HS-5 (cell line): ENCODE data around the gene SGPP2.

Source experiments
- DNase-seq: peaks from one replicate; pipeline ENCODE4 v3.0.0-alpha.2; 2012; ENCODE audit warnings: low read depth

Gene SGPP2

DNA sequence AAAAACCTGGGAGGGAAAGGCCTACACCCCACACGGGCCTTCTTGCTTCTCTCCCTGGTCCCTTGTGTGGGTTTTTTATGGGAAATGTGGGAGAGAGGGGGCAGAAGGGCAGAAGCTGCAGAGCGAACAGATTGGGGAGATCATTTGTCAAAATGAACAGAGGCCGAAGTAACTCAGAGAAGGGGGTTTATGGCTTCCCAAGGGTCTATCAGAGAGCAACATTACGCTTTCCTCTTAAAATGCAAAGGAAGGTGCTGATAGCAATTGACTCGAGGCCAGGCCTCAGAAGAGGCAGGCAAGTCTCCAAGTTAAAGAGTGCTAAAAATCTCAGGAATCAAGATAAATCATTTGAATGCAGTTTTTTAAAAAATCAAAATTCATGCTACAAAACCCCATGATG lies 101.5 kb downstream of the SGPP2 start:
- no peak for DNase-seq

DNA sequence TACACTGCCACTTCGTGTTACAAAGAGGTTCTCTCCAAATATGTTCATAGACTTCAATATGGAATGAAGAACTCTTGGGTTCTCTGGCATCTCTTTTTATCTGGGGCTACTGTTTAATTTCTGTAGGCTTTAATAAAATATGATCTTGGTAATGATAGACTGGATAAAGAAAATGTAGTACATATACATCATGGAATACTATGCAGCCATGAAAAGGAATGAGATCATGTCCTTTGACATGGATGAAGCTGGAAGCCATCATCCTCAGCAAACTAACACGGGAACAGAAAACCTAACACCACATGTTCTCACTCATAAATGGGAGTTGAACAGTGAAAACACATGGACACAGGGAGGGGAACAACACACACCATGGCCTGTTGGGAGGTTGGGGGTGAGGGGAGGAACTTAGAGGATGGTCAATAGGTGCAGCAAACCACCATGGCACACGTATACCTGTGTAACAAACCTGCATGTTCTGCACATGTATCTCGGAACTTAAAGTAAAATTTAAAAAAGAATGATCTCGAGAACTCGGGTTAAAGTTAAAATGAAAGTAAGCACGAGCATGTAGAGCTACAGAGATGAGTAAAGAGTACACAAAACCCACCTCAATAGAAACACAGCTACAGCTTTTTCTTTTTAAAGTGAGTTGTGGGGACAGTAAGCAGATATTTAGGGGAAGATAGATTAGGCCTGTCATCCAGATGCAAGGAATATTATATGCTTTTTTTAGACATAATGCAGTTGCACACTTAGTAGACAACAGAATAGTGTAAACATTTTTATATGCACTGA lies 102.3 kb downstream of the SGPP2 start:
- no peak for DNase-seq

DNA sequence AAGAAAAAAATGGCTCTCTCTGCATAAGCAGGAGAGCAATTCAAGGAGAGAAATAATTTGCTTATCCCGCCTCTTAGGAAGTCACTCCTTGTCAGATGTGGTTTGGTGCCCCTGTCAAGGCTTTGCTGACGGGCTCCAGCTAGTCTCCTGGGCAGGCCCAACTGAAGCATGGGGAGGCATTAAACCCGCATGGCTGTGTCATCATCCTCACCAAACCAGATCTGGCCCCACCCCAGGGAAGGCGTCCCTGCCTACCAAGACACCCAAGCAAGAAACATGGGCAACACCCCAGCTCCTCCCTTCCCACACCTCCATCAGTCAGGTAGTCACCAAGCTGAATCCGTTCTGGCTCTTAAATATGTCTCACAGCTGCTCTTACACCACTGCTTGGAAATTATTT lies 108.0 kb downstream of the SGPP2 start:
- DNase-seq, result no peak

DNA sequence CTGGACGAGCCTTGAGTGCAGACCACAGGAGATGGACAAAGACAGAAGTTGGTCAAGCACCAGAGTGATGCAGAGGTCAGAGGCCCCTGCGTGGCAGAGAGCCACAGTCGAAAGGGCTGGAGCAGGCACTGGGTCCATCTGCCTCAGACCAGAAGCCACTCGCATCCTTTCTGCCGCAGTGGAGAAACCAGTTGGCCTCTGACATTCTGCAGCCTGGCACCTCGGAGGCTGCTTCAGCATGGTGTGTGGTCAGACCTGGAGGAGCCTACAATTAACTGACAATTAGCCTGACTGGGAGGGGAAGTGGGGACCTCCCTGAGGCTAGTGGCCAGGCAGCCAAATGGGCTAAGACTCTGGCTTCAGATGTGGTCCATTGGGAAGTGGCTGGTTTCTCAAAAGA lies 111.1 kb downstream of the SGPP2 start:
- no peak for DNase-seq

DNA sequence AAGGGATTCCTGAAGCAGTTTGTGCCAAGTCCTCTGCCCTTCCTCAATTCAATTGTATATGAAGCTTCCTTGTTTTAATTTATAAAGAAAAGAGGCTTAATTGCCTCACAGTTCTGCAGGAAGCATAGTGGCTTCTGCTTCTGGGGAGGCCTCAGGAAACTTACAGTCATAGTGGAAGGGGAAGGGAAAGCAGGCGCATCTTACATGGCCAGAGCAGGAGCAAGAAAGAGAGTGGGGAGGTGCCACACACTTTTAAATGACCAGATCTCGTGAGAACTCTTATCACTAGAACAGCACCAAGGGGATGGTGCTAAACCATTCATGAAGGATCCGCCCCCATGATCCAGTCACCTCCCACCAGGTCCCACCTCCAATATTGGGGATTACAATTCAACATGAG lies 114.2 kb downstream of the SGPP2 start:
- DNase-seq, result no peak

DNA sequence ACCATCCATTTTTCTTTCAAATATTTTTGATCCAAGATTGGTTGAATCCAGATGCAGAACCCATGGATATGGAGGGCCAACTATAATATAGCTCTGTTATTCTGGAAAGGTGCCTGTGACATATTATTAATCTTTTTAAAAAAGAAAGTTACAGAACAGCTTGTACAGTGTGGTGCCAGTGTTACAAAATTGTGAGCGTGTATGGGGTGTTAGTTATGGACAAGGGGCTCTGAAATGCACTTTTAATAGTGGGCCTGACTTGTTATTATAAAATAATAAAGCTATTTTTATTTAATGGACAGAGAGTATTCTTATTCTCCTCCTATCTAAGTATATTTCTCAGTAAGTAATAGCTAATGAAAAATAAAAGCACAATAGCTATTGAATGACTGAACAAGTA lies 120.3 kb downstream of the SGPP2 start:
- no peak for DNase-seq

DNA sequence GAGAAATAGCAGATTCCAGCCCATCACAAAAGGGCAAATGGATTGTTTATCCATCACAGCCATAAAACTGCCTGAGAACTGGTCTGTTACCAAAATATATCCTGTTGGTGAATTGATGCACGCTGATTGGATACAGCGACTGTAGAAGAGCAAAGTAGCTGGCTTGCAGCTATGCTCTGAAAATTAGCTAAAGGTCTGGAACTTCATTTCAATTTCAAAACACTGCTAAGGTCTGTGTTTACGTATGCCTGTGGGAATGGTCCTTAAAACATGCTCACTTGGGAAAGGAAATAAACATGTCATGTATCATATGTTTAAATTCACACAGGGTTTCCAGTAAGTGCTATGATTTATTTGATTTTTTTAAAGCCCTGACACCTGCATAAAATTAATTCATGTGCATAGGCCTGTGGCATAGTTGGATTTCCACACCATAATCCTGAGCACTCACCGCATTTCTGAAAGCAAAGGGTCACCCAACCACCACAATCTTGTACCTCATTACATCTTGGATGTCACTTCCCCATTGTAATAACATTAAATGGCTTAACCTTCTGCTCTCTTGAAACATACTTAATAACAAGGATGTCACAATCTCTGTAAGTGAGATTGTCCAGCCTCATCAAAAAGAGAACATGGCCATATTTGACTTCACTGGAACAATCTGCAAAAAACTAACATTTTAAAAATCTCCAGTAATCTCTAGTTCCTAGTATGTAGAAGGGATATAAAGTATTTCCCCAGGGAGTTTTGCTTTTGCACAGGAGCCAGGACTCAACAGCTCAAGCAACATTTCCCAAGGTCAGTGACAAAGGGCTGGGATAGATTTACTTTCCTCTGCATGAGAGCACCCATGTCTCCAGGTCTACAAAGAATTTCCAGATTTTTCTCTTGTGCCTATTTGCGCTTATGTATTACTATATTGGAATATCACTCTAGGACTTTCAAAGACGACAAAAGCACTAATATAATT lies 121.8 kb downstream of the SGPP2 start:
- no peak for DNase-seq

DNA sequence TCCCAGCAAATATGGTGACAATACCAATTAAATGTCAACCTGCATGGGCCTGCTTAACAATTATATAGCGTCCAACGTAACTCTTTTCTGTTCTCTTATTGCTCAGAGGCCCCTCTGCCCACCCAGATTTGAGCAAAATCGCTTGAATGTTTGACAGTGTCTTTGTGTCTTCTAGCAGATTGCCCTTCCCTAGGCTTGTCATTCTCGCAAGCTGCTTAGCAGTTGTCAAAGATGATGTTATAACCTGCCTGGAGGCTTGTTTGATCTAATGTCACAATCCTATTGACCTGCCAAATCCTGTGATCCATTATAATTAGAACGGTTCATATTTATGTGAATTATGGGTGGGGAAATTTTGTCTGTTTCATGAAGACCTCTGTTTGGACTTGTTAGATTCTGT lies 122.7 kb downstream of the SGPP2 start:
- DNase-seq, result no peak

DNA sequence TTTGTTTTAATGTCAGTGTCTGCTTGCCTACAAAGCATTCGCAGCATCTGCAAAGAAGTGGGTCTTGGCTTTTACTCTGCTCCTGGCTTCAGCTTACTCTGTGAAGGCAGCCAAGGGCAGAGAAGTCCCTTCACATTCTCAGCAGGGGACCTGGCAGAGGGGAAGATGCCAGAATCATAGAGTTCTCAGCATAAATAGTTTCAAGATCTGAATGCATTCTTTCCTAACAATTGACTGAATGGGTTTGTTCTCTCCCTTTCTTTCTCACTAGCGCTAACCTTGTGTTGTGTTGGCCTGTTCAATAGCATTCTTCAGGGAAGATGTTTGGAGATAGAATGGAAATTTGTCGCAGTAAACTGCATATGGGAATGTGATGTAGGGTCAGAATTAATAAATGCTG lies 124.6 kb downstream of the SGPP2 start:
- DNase-seq, result no peak

DNA sequence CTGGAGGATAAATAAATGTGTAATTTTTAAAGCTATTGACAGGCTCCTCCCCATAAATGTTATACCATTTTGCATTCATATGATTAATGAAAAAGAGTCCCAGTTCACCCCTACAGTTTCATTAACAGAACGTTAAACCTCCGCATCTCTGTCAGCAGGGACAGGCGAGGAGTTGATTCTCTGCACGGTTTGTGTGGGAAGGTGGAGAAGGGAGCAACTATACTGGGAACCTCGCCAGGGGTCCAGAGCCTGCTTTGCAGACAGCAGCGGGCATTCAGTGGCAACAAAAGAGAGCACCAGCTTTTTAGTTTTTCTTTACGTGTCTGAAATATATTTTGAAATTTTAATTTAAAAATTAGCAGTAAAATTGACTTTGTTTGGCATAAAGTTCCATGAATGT lies 130.2 kb downstream of the SGPP2 start:
- DNase-seq, result no peak

DNA sequence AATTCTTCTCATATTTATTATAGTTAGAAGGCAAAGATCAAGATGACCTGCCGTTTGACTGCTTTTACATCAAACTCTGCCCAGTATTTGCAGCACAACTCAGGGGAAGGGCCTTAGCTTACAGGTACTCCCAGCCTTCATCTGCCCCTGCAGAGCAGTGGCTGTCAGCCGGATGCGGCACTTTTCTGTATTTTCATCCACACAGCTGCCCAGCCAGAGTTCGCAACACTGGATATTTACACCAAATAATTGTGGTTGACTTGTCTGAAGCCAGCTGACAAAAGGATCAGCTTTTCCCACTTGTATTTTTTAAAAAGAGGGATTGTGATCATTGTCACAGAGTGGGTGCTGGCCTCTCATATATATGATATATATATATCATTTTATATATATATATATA lies 136.8 kb downstream of the SGPP2 start:
- no peak for DNase-seq

DNA sequence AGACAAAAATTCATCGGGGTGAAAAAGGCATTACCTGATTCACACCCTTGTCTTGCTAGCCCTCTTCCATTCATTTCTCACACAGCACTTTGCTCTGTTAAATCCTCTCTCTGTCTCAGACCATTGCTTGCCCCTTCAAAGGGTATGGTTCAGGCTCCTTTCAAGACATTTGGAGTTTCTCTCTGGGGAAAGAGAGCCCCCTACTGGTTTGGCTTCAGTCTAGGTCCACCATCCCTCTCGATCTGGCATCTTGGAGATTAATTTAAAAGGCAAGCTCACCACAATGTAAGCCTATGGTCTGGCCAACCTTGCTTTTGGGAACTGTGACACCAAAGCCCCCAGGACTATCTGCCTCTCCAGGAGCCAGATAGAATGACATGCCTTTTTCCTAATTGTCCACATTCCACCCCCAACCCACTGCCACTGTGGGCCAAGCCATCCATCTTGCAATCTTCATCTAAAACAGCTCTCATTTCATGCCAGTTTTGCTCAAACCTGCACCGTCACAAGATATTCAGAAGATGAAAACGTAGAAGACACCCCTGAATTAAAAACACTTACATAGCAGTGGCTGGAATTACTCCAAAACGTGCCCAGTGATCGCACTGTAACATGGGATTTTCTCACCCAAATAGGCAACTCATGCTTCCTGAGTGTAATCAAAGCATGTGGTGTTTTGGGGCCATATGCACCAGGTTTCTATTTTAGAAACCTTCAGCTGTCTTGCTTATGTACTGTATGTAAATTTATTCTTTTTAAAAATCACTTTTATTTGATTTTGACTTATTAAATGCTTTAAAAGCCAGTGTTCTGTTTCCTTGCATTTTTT lies 137.7 kb downstream of the SGPP2 start:
- peak; percentile 40 for DNase-seq

DNA sequence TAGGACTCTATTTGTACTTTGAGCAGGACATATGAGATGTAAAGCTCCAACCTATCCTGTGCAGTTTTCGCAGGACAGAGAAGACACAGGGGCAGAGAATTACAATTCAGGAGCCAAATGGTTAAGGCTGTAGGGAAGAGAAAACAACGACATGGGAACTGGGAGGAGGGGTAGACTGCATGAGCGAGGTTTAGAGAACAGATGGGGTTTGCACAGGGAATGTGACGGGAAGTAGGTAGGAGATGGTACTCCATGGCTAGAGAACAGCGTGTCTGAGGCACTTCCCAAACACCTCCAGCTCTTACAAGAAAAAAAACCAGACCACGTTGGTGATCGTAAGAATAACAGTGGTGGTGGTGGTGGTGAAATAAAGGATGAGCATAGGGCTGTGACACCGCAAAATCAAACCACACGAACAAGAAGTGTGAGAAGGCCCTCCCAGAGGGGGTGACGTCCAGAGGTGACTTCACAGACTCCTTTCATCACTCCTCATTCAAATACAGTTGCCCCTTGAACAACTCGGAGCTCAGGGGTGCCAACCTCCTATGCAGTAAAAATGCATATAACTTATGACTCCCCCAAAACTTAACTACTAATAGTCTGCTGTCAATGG lies 138.9 kb downstream of the SGPP2 start:
- DNase-seq, result no peak

DNA sequence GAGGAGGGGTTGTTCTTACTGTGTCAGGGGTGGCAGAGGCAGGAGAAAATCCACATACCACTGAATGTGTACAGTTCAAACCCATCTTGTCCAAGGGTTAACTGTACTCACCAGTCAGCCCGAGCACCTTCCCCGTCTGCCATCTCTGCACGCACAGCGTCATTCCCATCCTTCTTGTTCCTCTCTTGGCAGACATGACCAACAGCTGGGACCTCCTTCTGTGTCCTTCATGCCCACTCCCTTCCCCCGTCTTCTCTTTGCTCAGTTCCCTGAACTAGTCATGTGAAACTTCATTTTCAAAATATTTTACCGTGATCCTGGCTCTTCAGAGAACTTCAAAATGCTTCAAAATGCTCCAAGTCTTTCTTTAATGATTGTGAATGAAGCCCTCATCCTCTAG lies 139.6 kb downstream of the SGPP2 start:
- no peak for DNase-seq

DNA sequence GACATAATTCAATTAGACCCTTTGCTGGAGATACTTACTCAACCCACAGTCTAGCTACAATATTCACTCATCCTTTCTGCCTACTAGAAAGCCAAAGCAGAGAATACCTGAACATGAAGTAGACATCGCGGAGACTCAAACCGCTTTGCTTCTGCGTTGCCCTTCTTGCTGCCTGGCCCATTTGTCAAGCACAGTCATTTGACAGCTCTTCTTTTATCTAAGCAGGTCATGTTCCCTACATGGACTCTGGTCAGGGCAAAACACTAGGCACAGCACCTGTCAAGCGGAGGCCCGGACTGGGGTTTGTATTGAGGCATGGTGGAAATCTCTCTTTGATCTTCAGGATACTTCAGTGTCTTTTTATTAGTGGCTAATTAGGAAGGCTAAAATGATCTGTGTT lies 141.9 kb downstream of the SGPP2 start:
- no peak for DNase-seq

DNA sequence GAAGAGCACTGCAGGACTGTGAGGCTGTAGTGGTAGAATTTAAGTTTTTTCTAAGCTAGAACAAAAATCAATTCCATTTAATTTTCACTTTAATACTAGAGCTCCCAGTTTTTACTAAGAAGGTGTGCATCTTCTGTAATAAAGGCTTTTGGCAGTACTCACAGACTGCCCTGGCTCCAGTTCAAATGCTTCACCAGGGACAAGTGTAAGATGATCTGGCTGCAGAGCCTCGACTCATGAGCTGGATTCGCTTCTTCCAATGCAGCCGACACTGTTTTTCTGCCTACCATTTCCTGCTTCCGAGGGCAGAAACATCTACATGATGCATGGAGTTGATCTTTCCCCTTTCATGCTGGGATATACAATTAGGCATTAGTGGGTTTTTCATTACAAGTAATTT lies 144.5 kb downstream of the SGPP2 start:
- DNase-seq, result no peak

DNA sequence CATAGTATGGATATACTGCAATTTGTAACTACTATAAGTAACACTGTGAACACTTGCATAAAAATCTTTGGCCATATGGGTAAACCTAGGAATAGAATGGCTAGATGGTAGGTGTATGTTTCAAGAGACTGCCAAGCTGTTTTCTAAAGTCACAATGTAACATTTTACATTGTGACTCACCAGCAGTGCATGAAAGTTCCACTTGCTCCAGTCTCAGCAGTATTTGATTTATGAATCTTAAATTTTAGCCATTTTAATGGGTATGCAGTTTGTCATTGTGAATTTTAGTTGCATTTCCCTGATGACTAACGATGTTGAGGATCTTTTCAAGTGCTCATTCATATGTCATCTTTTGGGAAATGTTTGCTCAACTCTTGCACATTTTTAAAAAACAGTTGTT lies 145.5 kb downstream of the SGPP2 start:
- DNase-seq, result peak; percentile 57

DNA sequence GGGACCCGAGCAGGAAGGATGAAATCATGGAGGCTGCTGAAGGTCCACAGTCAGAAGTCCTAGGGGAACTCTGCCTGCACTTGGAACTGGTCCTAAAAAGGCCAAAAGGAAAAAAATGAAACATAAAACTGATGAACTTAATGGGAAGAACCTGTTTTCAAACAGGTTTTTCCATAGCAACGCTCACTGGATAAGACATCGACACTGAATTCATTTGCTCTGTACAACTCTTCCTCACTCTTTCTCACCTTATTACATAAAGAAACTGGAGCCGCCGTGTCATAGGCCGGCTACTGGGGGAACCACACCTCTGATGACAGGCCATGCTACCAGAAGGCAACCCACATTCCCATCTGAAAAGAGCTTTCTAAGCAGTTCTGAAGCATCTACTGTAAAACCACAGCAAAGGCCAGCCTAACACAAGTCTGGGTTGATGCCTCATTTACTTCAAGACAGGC lies 147.9 kb downstream of the SGPP2 start:
- DNase-seq, result no peak

DNA sequence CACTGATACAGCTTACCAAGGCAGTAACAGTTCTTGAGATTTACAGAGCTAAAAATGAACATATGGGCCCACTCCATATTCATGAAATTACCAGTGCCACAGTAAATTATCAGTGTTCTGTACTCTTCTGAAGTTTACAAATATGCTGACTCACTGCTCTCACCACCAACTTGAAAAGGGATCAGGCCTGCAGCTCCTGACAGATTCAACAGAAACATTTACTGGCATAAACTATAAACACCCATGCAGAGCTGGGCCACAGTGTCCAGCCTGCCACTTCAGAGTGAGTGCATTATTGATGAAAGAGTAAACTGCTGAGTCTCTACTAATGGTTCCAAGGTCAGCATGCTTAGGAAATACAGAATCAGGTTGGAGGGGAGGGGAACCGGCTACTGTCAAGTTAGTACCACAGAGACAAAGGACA lies 148.4 kb downstream of the SGPP2 start:
- no peak for DNase-seq

DNA sequence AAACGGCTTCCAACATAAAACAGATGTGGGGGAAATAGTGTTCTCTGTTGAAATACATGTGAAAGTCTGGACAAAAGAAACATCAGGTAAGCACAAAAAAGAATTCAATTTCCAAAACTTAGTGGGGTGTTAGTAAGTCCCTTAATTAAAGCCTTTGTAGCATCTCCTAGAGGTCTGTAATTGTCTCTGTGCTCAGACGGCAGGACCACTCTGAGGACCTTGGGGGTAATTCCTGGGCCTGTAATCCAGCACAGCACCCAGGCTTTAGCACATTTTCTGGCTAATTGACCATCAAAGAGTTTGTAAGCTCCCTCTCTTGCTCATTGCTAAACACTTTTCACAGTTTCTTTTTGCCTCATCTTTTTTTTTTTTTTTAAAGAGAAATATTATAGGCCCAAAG lies 151.3 kb downstream of the SGPP2 start:
- no peak for DNase-seq

DNA sequence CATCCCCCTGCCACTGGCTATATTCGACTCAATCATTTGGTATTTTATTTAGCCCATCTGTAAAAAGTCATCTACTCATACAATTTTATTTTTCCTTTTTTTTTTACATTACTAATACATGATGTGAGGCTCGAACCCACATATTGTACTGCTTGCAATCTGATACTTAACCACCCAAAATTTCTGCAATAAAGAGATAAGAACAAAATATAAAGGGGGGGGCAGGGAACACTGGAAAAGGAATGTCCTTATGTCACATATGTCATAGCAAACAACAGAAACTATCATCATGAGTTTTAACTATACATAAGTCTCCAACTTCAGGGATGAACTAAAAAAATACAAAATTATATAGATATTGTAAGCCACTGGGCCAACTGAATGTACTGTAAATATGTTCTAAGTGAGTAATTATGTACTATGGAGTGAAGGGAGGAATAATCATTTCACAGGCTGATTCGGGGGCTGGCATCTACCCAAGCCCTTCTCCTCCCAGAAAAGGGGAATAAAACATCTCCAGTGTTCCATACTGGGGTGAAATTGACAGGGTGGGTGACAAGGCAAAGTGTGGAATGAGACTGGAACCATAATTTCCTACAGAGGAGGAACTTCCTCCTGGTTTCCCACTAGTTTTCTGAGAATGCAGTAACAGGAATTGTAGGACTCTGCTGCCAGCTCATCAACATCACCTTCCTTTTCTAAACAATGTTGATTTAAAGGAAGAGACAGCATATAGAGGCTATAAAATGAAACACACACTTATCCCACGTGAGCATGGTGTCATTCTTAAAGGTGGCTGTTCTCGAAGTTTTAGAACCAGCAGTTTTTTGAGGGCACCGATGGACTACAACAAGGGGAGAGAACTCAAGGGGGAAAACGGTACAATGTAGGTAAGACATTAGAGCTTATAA lies 152.1 kb downstream of the SGPP2 start:
- no peak for DNase-seq
